H1 (cell line): ENCODE data around the gene PMFBP1. TPM values are rescaled to one million over a fixed set of nuclear protein-coding genes. Genes with fewer than 3 reads are reported as not detected.

Experiments
- CTCF ChIA-PET: fragments of 300-600 bp; sonication (Branson Sonifier 250); formaldehyde crosslinking; loops from one replicate; lab custom pipeline; 2021; ENCODE audit not compliant: partially characterized antibody; lab: Charles Lee
- POLR2A ChIA-PET: fragments of 300-600 bp; sonication (Branson Sonifier 250); formaldehyde crosslinking; loops from one replicate; lab custom pipeline; 2021; ENCODE audit warnings: inconsistent platforms; ENCODE audit not compliant: partially characterized antibody; lab: Charles Lee
- DNase-seq, 2 experiments: peaks; one replicate each; pipeline versions ENCODE4 v3.0.0 to v3.0.0-alpha.2; 2010 to 2022; ENCODE audit warnings: low spot score in 2 of 2, low read depth in 1 of 2, mixed read lengths in 1 of 2
- FAIRE-seq: peaks from 2 replicates; lab custom pipeline; 2011; peaks lifted over from hg19 to GRCh38; lab: Jason Lieb, UNC
- H2AFZ ChIP-seq: 2 replicates; pipeline ENCODE4 v1.8.1; 2012; ENCODE audit warnings: low read length, inconsistent platforms
- H2AK5ac ChIP-seq: 2 replicates; pipeline ENCODE4 v1.6.1; 2013; ENCODE audit warnings: low read depth, low read length
- H2BK120ac ChIP-seq: replicated peaks from 2 replicates; pipeline ENCODE3; 2013; ENCODE audit warnings: low read depth, low read length, inconsistent platforms
- H2BK12ac ChIP-seq: 2 replicates; pipeline ENCODE4 v1.6.1; 2013; ENCODE audit warnings: low read depth, low read length
- H2BK15ac ChIP-seq: 2 replicates; pipeline ENCODE4 v1.6.1; 2013; ENCODE audit warnings: low read length
- H2BK20ac ChIP-seq: 2 replicates; pipeline ENCODE4 v1.6.1; 2013; ENCODE audit warnings: low read length
- H2BK5ac ChIP-seq: 2 replicates; pipeline ENCODE4 v1.6.1; 2013; ENCODE audit warnings: low read depth, low read length
- H3K14ac ChIP-seq: 2 replicates; pipeline ENCODE4 v1.6.1; 2013; ENCODE audit warnings: inconsistent platforms; ENCODE audit not compliant: insufficient read length
- H3K18ac ChIP-seq: 2 replicates; pipeline ENCODE4 v1.6.1; 2013; ENCODE audit warnings: low read length; ENCODE audit errors: extremely low read depth
- H3K23ac ChIP-seq: 2 replicates; pipeline ENCODE4 v1.6.1; 2013; ENCODE audit warnings: inconsistent platforms; ENCODE audit not compliant: insufficient read length
- H3K23me2 ChIP-seq: 2 replicates; pipeline ENCODE4 v1.6.1; 2013; ENCODE audit warnings: low read depth, low read length
- H3K27ac ChIP-seq: 2 replicates; pipeline ENCODE4 v1.6.1; 2011; ENCODE audit warnings: low read depth, low read length, inconsistent platforms
- H3K27me3 ChIP-seq, 4 experiments: replicated peaks in 1 of 4; 1 replicate in 1 of 4; 2 replicates in 3 of 4; pipeline versions ENCODE4 v1.6.1 to v1.8.1; 2011 to 2013; ENCODE audit warnings: low read length in 3 of 4, mild to moderate bottlenecking in 3 of 4, inconsistent platforms in 2 of 4, mixed read lengths in 2 of 4, moderate library complexity in 1 of 4; ENCODE audit not compliant: control insufficient read depth in 3 of 4, insufficient read depth in 3 of 4; ENCODE audit errors: extremely low read depth in 1 of 4
- H3K36me3 ChIP-seq, 4 experiments: 2 replicates each; pipeline versions ENCODE4 v1.6.1 to v1.8.1; 2011 to 2013; ENCODE audit warnings: mild to moderate bottlenecking in 4 of 4, low read length in 3 of 4, moderate library complexity in 2 of 4, control low read depth in 1 of 4, inconsistent platforms in 1 of 4; ENCODE audit not compliant: insufficient read depth in 4 of 4, control insufficient read depth in 2 of 4
- H3K4ac ChIP-seq: replicated peaks from 2 replicates; pipeline ENCODE3; 2013; ENCODE audit warnings: low read length, low read depth, mixed read lengths, inconsistent platforms; ENCODE audit not compliant: insufficient read length
- H3K4me1 ChIP-seq, 4 experiments: replicated peaks in 1 of 4; 1 replicate in 1 of 4; 2 replicates in 3 of 4; pipeline versions ENCODE4 v1.6.1 to v1.8.1; 2011 to 2013; ENCODE audit warnings: low read length in 3 of 4, inconsistent platforms in 2 of 4, mixed read lengths in 1 of 4; ENCODE audit not compliant: insufficient read depth in 4 of 4, control insufficient read depth in 3 of 4
- H3K4me2 ChIP-seq, 2 experiments: 2 replicates each; pipeline versions ENCODE4 v1.6.1 to v1.8.1; 2011 to 2013; ENCODE audit warnings: low read depth in 2 of 2, low read length in 2 of 2, control low read depth in 1 of 2, inconsistent platforms in 1 of 2, mild to moderate bottlenecking in 1 of 2; ENCODE audit not compliant: insufficient read depth in 1 of 2
- H3K4me3 ChIP-seq, 4 experiments: fragments of 200-600, 300-600 bp in 1 of 4; sonication (generic), shearing (Covaris generic), sonication (Bioruptor Twin) in 1 of 4; 2 replicates each; pipeline versions ENCODE4 v1.5.1 to v1.8.1; 2011 to 2016; ENCODE audit warnings: low read length in 4 of 4, low read depth in 3 of 4, control low read depth in 2 of 4, inconsistent platforms in 2 of 4, mild to moderate bottlenecking in 2 of 4, mixed read lengths in 1 of 4, moderate library complexity in 1 of 4; ENCODE audit not compliant: insufficient read depth in 2 of 4; ENCODE audit errors: extremely low read depth in 1 of 4
- H3K56ac ChIP-seq: replicated peaks from 2 replicates; pipeline ENCODE3; 2013; ENCODE audit warnings: low read depth, mild to moderate bottlenecking, mixed read lengths, low read length, inconsistent platforms; ENCODE audit not compliant: insufficient read length
- H3K79me1 ChIP-seq: 2 replicates; pipeline ENCODE4 v1.6.1; 2013; ENCODE audit warnings: low read depth, low read length, control low read depth
- H3K79me2 ChIP-seq, 2 experiments: 2 replicates each; pipeline versions ENCODE4 v1.6.1 to v1.8.1; 2012 to 2013; ENCODE audit warnings: low read length in 2 of 2, mild to moderate bottlenecking in 2 of 2, inconsistent platforms in 1 of 2; ENCODE audit not compliant: insufficient read depth in 2 of 2, control insufficient read depth in 1 of 2
- H3K9ac ChIP-seq, 4 experiments: replicated peaks in 1 of 4; 1 replicate in 1 of 4; 2 replicates in 3 of 4; pipeline versions ENCODE4 v1.6.1 to v1.8.1; 2011 to 2013; ENCODE audit warnings: low read depth in 3 of 4, low read length in 3 of 4, control low read depth in 2 of 4, mild to moderate bottlenecking in 2 of 4, moderate library complexity in 2 of 4, inconsistent platforms in 1 of 4; ENCODE audit errors: extremely low read depth in 1 of 4
- H3K9me3 ChIP-seq, 2 experiments: 2 replicates each; pipeline versions ENCODE4 v1.6.1 to v1.8.1; 2012 to 2013; ENCODE audit warnings: mild to moderate bottlenecking in 2 of 2, moderate library complexity in 2 of 2, control low read depth in 1 of 2, inconsistent platforms in 1 of 2, low read depth in 1 of 2, low read length in 1 of 2, mixed read lengths in 1 of 2; ENCODE audit not compliant: insufficient read depth in 2 of 2
- H4K20me1 ChIP-seq, 2 experiments: replicated peaks in 1 of 2; 2 replicates each; pipeline versions ENCODE3 to v1.8.1; 2011 to 2013; ENCODE audit warnings: inconsistent platforms in 2 of 2, low read length in 2 of 2, mild to moderate bottlenecking in 1 of 2; ENCODE audit not compliant: insufficient read depth in 2 of 2, control insufficient read depth in 1 of 2
- H4K5ac ChIP-seq: 2 replicates; pipeline ENCODE4 v1.6.1; 2013; ENCODE audit warnings: low read length, low read depth, mixed read lengths, inconsistent platforms; ENCODE audit not compliant: insufficient read length
- H4K8ac ChIP-seq: 2 replicates; pipeline ENCODE4 v1.8.0; 2013; ENCODE audit warnings: mild to moderate bottlenecking, moderate library complexity, low read length, inconsistent platforms; ENCODE audit not compliant: insufficient read depth; ENCODE audit errors: extremely low read depth
- H4K91ac ChIP-seq: replicated peaks from 2 replicates; pipeline ENCODE3; 2013; ENCODE audit warnings: low read length, mixed read lengths, inconsistent platforms; ENCODE audit not compliant: insufficient read length
- ASH2L ChIP-seq: fragments of 200-600, 300-600 bp; sonication (generic); IDR thresholded peaks from one replicate; pipeline ENCODE4 v1.7.1; 2017; ENCODE audit warnings: low read length
- CEBPB ChIP-seq: IDR thresholded peaks from 2 replicates; pipeline ENCODE4 v1.6.1; 2012; ENCODE audit warnings: low read depth, low read length
- CREB1 ChIP-seq: IDR thresholded peaks from 2 replicates; pipeline ENCODE4 v1.6.1; 2012; ENCODE audit warnings: inconsistent platforms
- FOSL1 ChIP-seq: IDR thresholded peaks from 2 replicates; pipeline ENCODE4 v1.6.1; 2011; ENCODE audit warnings: mild to moderate bottlenecking, low read depth, low read length, moderate library complexity; ENCODE audit not compliant: insufficient read depth
- GABPA ChIP-seq: IDR thresholded peaks from 2 replicates; pipeline ENCODE4 v1.6.1; 2011; ENCODE audit warnings: mild to moderate bottlenecking, low read length, moderate library complexity, borderline replicate concordance; ENCODE audit not compliant: insufficient read depth
- SAP30 ChIP-seq: fragments of 300-600 bp; sonication (generic); IDR thresholded peaks from 2 replicates; pipeline ENCODE4 v1.7.1; 2012; ENCODE audit warnings: low read length, moderate library complexity, mild to moderate bottlenecking, inconsistent platforms; ENCODE audit not compliant: insufficient read depth, insufficient replicate concordance
- SP1 ChIP-seq: IDR thresholded peaks from 2 replicates; pipeline ENCODE4 v1.6.1; 2011; ENCODE audit warnings: low read depth, low read length
- SP2 ChIP-seq: IDR thresholded peaks from 2 replicates; pipeline ENCODE4 v1.6.1; 2012; ENCODE audit warnings: mild to moderate bottlenecking, low read length, inconsistent platforms
- WGBS, 2 experiments: shearing (Covaris generic) in 1 of 2; methylation state at CpG; one replicate each; pipeline versions ENCODE4 v1.1.6 to v1.1.7; 2013 to 2015; ENCODE audit warnings: low lambda C conversion rate in 2 of 2, mixed read lengths in 2 of 2, inconsistent platforms in 1 of 2, low coverage in 1 of 2, missing lambda C conversion rate in 1 of 2; ENCODE audit not compliant: insufficient replicate concordance in 2 of 2, insufficient coverage in 1 of 2, insufficient read length in 1 of 2; ENCODE audit errors: extremely low coverage in 1 of 2, missing lambda C conversion rate in 1 of 2; 5-methylcytosine and 5-hydroxymethylcytosine counted together
- polyA plus RNA-seq, 7 experiments: library from polyadenylated mRNA; depleted of rRNA in 3 of 7; stranded (reverse) in 5 of 7; unstranded in 2 of 7; fragments of >200 nt in 5 of 7; fragments of 200-250 nt in 2 of 7; gene quantifications; 1 replicate in 5 of 7; 2 replicates in 1 of 7; 4 replicates in 1 of 7; pipeline versions ENCODE4 v1.2.1 to v1.2.3, GENCODE V29; 2011 to 2013; ENCODE audit warnings: missing spikeins in 2 of 7, mixed read lengths in 2 of 7
- total RNA-seq: library from RNA; stranded (reverse); fragmentation: NEBNext Ultra II Directional; extraction: Animal tissue kit (Norgen Biotek cat#: 25700); gene quantifications from 2 replicates; pipeline ENCODE4 v1.2.1, GENCODE V29; 2021
- TF ChIP-seq, protein P1 (sequence below): IDR thresholded peaks from 2 replicates; pipeline ENCODE4 v1.6.1; 2011; ENCODE audit warnings: low read length, improper control_type of control experiment
- TF ChIP-seq, protein P2 (sequence below): IDR thresholded peaks from 2 replicates; pipeline ENCODE4 v1.6.1; 2012; ENCODE audit warnings: inconsistent platforms

The PMFBP1 gene
- total and polyA plus RNA-seq, 2 of the 8 experiments (the other 6 are each of a cell fraction or from before 2014, with no cell fraction given), result 0.32 to 1.6 TPM

DNA sequence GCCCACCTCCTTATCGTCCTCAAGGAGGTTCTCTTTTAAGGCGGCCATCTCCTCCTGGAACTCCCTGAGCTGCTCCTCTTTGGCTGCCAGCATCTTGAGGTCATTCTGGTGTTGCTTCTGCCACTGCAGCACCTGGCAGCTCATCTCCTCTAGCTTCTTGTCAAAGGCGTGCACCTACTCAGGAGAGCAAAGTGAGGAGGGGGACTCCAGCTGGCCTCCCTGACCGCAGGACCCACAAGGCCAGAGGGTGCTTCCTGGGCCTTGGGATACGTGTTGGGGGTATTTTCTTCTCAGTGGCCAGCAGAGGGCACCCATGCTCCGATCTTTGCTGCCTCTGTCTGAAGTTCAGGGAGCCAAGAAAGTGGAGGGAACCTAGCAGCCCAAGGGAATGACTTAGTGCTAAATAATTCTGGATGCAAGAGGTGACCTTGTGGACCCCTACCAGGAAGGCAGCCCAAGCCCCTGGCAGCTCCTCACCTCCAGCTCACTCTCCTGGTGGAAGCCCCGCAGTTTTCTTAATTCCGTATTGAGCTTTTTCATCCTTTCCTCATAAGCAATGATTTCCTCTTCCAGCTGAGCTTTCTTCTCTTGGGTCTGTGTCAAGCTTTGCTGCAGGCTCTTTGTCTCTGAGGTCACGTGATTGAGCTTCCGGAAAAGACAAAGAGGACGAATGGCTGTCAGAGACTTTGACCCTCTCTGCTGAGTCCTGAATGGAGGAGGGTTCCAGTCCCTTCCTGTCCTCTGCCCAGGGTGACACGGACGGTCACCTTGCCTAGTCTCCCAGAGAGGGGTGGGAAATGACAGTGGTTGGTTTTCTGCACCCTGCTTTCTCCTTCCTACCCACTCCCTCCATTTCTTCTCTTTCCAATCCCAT is 47.0 kb downstream of the PMFBP1 start:
- no peak overlapping the region for H3K27ac ChIP-seq
- no peaks in the 10 kb centered on the region for H3K23me2 ChIP-seq
- H2AK5ac ChIP-seq, result peak overlapping the region; percentile 14; the same call in 1 of the 2 replicates
- no peak overlapping the region for H3K4me2 ChIP-seq
- no peak overlapping the region for H3K23ac ChIP-seq
- peak overlapping the region; percentile 43; the same call in 1 of the 2 replicates for H2BK20ac ChIP-seq
- peak overlapping the region; percentile 30; the same call in 1 of the 2 replicates for H4K8ac ChIP-seq
- no peak overlapping the region for H3K4me3 ChIP-seq
- no peak overlapping the region for H3K4ac ChIP-seq
- no peaks in the 10 kb centered on the region for H3K79me1 ChIP-seq
- H3K27me3 ChIP-seq, result no peaks in the 10 kb centered on the region
- no peaks in the 10 kb centered on the region for H3K36me3 ChIP-seq
- H3K9me3 ChIP-seq, result no peaks in the 10 kb centered on the region
- peaks cover 0 to 4% (median 0%) of the 10 kb centered on the region in 4 experiments; a peak in 3 of 7 replicates for H3K4me1 ChIP-seq
- FAIRE-seq, result peak; percentile 82
- no peak overlapping the region for H3K9ac ChIP-seq
- H2BK5ac ChIP-seq, result peak overlapping the region; percentile 17; the same call in 1 of the 2 replicates
- H2AFZ ChIP-seq, result peak overlapping the region; percentile 91
- no peak overlapping the region for H2BK120ac ChIP-seq
- no peaks in the 10 kb centered on the region for H3K79me2 ChIP-seq
- WGBS, 2 experiments, result 56% methylated on average over 13 of the region's 13 CpGs; no CpG with 5 or more reads in 1 of the 2 experiments
- DNase-seq, result peak; percentile 53 to 84
- peak overlapping the region; percentile 76; the same call in 1 of the 2 replicates for H2BK15ac ChIP-seq
- peak overlapping the region; percentile 36 for H3K18ac ChIP-seq
- ChIA-PET POLR2A (interaction anchor here (0.9 to 2.3 kb wide), 3 partner anchors 26 to 287 kb away, joined by 3 to 8 read pairs (median 4); partner anchors contain the start of genes DHX38 and TXNL4B), CTCF (interaction anchor here (0.6 to 4.2 kb wide), 43 partner anchors 9 to 1072 kb away, joined by 3 to 43 read pairs (median 3); no protein-coding TSS in a partner anchor)
- H3K14ac ChIP-seq, result no peak overlapping the region
- no peak overlapping the region for H4K91ac ChIP-seq
- no peak overlapping the region for H4K5ac ChIP-seq
- H2BK12ac ChIP-seq, result peak overlapping the region; percentile 85; the same call in 1 of the 2 replicates
- no peaks in the 10 kb centered on the region for H4K20me1 ChIP-seq
- H3K56ac ChIP-seq, result no peak overlapping the region
- TF ChIP-seq SP2 (no peak), GABPA (no peak), FOSL1 (no peak), CREB1 (no peak), CEBPB (no peak), SAP30 (no peak), ASH2L (peak; percentile 50), SP1 (no peak)
- TF ChIP-seq, protein P1, sequence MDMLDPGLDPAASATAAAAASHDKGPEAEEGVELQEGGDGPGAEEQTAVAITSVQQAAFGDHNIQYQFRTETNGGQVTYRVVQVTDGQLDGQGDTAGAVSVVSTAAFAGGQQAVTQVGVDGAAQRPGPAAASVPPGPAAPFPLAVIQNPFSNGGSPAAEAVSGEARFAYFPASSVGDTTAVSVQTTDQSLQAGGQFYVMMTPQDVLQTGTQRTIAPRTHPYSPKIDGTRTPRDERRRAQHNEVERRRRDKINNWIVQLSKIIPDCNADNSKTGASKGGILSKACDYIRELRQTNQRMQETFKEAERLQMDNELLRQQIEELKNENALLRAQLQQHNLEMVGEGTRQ, result peak; percentile 70
- TF ChIP-seq, protein P2, sequence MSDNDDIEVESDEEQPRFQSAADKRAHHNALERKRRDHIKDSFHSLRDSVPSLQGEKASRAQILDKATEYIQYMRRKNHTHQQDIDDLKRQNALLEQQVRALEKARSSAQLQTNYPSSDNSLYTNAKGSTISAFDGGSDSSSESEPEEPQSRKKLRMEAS, result no peak
